Umbilical cord (tissue), 2 donors: ENCODE data around the gene KMO. TPM values are rescaled to one million over a fixed set of nuclear protein-coding genes. Genes with fewer than 3 reads are reported as not detected.
A peak's percentile ranks its signal among the peaks of the same experiment; 100 is the strongest.

Source experiments
- DNase-seq: peaks from one replicate; pipeline ENCODE4 v3.0.0-alpha.2; 2015; ENCODE audit warnings: low spot score
- total RNA-seq: library from RNA; depleted of rRNA; stranded (reverse); fragments of >200 nt; gene quantifications from one replicate; pipeline ENCODE4 v1.2.3, GENCODE V29; 2014; ENCODE audit warnings: low replicate concordance; ENCODE audit not compliant: insufficient read depth

The KMO gene
- total RNA-seq: 4.6 TPM

DNA sequence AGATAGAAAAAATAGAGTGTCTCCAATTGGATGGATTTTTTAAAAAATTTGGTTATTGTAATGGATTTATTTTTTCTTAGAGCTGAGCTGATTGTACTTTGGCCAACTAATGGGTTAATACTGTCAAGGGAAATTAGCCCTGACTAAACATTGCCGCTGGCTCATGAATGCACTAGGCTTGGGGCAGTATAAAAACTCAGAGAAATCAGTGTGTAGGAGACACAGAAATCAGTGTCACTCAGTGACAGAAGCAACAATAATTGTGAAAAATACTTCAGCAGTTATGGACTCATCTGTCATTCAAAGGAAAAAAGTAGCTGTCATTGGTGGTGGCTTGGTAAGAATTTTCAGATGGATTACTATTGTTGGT, at the start of gene KMO:
Gene KMO, plus strand, starts transcription at position 217 of the 370 bp plus-strand sequence. Its CDS starts 67 bp downstream, at position 284.
- no peak for DNase-seq

DNA sequence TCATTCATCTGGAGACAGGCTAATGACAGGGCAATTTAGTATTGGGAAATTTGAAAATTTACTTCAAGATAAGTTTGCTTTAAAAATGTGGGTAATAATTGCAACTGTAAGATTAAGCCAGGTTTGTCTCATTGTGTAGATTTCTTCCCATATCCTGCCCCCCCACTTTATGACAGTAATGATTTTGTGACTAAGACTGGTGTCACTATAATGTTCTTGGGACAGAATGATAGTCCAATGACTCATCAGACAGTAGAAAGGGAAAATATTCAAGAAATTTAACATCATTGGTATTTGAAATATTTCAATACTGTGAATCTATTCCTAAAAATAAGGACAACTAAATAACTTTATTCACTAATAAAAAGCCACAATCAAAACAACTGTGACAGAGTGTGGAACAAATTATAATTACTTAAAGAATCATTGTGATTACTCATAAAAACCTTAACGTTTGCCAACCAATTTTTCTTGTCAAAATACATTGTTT, 49.4 kb upstream of the KMO start:
- no peak for DNase-seq

DNA sequence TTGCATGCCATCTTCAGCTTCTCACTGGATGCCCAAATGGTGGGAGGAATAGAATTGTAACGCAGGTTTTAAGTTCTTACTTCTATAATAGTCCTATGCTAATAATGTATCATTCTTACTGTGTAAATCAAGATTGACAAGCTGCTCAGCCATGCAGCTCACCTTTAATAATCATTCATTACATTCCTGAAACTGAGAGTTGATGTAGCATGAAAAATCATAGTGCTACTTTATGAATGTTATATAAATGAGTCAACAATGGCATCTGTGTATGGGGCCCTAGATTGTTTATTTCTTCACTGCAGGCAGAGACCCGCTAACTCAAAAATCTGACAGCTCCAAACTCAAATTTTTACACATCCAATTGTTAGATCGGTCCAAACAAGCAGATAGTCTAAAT, 47.0 kb upstream of the KMO start:
- no peak for DNase-seq

DNA sequence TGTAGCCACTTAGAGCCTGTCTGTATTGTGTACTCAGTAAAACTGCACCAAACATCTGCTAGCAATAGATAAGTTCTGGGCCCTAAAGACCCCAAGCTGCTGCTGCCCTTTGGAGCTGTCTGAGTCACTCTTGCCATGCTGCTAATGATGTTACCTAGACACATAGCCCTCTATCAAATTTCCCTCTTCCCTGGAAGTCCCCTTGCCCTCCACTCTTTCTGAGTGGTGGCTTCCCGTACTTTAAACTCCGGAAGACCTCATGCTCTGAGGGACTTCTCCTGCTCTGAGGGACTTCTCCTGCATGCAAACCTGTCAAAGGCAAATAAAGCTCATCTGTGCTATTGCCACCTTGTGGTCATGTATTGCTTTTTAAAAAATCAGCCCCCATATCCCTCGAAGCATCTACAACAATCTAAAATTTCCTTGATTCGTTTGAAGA, 46.6 kb upstream of the KMO start:
- DNase-seq: no peak

DNA sequence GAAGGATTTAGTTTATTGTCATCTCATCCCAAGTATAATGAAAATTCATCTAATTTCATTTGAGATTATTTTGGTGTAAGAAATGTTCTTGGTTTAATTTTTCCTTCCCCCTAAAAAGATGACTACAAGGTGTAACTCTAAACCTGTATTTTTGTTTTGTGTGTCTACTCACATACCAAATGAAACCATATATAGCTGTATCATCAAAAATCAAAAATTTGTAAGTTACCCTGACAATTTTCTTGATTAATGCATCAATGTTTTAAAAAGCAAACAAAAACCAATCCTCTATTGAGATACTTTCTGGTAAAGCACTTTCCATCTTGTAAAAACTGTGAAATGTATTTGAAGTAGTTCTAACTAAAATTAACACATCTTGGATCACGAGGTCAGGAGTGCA, 43.4 kb upstream of the KMO start:
- no peak for DNase-seq

DNA sequence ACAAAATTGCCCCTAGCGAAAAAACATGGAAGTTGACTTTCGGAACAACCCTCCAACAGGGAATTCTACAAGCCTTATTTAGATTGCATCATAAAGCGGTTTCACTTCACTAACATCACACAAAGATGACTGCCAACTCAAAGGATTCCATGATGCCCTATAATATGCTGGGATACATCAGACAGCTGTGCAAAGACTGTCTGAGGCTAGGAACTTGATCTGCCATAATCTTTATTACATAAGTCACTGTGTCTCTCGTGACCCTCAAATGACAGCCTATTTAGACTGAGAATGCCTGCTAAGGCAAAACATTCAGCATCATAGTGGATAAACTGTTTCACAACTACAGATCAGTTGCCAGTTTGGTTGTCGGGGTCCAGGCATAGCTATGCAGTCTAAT, 36.4 kb upstream of the KMO start:
- DNase-seq: no peak

DNA sequence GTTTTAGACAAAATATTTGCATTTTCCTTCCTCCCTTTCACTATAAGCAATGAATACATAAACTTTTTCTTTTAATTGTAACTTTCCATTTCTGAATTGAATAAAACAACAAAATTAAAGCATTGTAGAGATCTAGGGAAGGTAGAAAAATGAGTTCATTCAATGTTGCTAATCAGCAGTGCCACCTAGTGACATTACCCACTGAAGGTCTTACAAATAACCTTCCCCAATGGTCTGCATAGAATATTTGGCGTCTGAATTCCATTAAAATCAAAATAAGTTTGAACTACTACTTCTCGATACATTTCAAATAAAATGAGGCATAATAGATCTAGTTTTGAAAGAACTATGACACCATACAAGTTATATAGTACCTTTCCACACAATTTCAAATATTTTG, 32.3 kb upstream of the KMO start:
- DNase-seq: peak; percentile 16

DNA sequence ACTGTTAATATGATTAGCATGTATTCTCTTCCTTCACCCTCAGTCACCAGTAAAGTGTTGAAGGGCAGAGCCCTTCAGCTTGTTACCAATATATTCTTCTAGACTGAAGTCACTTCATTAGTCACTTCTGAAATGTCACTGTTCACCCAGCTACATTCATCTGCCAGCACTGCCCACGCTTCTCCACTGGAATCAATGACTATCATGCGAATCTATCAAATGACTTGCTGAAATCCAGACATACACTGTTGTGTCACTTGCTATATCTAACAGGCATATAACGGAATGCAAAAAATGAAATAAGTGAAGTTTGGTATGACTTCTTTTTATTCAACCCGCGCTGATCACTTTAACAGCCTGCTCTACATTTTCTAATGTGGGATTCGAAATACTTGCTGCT, 28.7 kb upstream of the KMO start:
- DNase-seq: no peak

DNA sequence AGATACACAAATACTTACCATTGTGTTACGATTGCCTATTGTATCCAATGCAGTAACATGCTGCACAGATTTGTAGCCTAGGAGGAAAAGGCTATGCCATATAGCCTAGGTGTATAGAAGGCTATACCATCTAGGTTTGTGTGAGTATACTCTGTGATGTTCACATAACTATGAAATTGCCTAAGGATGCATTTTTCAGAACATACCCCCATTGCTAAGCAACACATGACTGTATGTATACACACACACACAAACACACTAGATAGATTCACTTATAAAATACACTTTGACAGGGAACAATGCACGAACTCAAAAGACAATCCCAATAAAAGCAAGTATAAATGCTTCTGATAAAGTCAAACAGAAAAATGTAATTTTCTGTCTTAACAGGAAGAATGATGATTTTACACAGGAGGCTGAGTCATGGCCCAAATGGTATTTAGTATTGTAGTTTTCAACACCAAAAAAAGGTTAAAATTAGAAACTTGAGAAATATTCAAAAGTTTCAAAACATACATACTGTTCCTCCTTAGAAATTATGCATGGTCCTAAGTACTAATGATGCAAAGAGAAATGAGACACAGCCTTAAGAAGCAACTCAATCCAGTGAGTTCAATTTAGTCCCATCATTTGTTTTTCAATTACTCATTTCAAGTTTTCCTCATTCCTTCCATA, 24.9 kb upstream of the KMO start:
- DNase-seq: no peak

DNA sequence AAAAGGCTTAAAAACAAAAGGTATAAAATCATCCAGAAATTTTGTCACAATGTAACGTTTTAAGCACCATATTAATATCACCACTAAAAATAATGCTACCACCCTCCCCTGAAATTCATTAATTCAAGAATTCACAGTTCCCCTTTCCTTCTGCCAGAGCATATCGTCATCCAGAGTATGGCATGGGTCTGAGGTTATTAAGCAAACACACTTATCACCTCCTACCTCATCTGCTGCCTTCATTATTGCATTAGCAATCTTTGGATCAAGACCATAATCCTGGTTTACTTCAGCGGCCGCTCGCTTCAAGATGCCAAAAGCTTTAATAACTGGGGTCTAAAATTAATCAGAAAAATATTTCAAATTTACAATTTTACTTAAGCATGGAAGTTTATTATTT, 18.8 kb upstream of the KMO start:
- no peak for DNase-seq

DNA sequence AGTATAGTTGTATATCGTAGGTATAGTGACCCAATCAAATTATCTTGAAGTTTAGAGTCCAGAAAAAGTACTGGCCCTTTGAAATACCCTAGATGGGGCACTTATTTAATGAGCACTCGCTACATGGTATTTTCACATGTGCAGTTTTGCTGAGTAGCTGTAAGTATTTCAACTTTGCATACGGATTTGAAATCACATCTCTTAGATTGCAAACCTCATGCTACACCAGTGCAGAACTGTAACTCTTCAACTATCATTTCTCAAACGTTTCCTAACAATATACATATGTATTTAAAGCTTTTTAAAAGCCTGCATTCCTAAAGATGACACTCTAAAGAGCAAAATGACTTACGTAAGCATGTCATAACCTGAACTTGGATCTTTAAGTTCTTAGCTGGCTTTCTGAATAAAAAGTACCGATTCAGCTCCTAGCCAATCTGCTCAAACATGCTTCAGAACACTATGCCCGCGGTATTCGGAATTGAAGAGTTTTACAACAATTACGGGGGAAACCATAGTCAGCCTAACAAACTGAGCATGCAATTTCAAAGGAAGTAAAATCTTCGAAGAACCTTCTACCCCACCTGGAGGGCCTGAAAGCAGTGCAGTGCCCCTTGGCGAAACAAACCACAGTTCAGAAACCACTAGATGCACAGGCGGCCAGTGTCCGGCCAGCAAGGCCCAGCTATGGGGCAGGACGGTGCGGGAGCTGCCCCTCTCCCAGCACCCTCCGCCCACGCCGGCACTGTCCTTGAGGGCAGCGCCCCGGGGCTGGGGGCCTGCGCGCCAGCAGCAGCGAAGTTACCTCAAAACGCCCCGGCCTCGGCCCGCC, 13.5 kb upstream of the KMO start:
- DNase-seq: peak; percentile 28

DNA sequence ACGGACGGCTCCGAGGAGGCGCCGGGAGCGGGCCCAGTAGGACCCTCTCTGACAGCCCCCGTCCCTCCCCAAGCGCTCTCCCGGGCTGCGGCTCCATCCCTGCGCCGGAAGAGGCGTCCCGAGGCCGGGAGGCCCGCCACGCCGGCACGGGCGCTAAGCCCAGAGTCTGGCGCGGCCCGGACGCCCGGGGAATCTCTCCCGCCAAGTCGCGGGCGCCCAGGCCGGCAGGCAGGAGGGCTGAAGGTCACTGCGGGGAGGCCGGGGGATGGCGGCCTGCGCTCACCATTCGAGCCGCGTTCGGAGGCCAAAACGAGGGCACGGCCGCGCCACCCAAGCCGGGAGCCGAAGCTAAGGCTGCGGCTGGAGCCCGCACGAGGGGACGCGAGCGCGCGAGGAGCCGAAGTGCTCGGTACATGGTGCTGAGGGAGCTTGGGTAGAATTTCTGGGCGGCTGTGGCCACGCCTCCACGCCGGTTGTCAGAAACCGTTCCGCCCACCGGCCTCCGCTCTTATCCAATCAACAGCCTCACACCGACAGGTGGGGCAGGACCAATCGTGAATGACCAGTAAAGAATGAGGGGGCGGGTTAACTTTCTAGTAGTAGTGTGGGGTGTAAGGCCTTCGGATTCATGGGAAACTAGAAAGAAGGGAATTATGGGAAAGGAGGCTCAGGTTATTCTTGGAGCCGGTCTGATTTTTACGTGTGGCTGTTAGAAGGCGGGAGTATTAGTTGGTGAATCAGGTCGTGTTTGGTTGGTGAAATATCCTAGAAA, 12.7 kb upstream of the KMO start, which contains the start of gene FH:
Gene FH, minus strand, starts transcription at position 448 of the 772 bp plus-strand sequence. Its CDS starts 33 bp downstream, at position 415.
- peak; percentile 99 for DNase-seq

DNA sequence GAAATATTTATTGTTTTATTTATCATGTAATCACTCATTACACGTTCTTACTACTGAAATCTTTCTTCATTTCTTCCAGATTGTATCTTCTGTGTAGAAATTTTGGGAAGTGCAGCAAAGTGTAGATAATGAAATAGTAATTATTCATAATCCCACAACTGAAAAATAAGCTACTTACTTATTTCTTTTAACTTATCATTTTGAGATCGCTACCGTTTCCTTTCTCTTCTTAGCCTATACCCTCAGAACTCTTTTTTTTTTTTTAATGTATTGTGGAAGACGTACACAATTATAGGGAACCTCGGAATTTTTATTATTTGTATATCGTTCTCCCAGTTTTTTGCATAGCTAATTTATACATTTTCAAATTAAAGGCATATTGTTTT, 12.1 kb upstream of the KMO start:
- no peak for DNase-seq

DNA sequence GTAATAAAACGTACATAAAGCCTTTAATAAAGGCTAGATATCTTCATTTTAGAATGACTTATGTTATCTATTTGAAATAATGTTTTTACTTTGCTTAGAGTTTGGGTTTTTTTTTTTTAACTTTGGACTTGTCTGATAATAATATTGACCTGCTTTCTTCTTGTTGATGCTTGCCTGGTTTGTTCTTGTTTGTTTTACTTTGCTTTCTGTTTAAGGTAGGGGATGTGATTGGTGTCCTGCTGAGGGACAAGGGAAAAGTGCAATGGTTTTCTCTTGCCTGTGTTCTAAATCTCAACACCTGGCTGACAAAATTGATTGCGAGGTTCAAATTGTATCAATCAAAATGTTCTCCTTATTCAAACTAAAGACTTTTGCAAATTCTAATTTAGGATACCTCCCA, 10.5 kb upstream of the KMO start:
- no peak for DNase-seq

DNA sequence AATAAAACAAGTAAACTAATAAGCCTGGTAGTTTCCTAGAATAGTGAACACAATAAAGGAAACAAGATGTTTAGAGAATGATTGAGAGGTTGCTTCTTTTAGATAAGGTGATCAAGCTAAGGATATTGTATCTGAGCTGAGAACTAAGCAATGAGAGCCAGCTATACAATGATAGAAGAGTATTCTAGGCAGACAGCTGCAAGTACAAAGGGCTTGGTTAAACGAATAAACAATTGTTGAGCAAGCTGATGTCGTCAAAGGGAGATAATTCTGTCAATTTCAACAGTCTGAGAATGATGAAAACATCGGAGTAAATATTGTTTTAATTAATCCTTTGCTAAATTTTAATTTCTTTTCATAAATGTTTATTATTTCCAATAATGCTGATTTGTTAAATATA, 7.2 kb upstream of the KMO start:
- DNase-seq: no peak

DNA sequence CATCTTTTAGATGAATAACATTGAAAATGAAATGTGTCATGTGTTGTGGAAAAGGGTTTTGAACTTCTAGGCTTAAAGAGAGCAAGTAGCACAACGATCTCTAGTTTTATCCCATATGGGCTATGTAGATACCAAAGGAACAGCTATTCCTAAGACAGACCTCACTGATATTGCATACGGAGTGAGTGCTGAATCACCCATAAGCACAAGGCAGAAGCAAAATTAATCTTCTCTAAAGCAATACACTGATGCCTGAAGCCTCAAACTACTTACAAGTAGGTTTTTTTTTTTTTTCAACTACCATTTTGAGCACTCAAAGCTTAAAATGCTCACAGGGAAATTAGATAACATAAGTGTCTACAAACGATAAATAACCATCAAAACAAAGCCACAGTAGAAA, 5.0 kb upstream of the KMO start:
- DNase-seq: no peak

DNA sequence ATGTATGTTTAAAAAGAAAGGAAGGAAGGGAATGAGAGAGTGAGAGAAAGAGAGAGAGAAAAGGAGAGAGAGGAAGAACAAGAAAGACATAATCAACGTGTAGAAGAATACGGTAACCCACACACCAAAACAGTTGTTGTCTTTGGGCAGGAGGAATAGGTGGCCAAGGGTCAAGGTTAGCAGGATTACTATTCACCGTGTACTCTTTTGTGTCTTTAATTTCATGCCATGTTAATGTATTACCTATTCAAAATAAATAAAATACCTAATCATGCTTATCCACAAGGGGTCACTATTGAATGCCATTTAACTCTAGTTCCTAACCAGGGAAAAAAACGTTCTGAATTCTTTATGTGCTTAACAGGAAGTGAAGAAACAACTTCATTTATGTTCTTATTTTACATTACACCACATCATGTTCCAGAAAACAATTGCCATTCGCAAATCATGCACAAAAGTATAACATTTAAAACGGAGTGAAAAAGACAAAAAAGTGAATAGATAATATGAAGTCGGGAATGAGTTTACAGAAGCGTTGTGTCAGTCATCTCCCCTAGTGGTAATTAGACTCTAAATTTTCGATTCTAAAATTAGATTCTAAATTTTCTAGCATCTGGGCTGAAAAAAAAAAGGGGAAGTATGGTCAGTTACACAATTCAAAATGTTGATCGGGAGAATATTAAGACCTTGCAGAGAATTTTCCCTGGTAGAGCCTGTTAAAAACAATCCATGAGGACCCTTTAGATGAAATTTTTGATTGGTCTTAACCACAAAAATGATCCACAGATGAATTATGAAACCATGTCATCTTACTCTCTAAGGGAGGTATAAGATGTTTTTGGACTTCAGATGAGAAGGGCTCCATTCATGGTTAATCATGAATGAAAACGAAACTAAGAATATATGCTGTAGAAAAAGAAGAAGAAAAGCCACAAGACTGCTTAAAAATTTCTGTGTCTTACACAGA, 700 bp upstream of the KMO start:
- peak; percentile 72 for DNase-seq

DNA sequence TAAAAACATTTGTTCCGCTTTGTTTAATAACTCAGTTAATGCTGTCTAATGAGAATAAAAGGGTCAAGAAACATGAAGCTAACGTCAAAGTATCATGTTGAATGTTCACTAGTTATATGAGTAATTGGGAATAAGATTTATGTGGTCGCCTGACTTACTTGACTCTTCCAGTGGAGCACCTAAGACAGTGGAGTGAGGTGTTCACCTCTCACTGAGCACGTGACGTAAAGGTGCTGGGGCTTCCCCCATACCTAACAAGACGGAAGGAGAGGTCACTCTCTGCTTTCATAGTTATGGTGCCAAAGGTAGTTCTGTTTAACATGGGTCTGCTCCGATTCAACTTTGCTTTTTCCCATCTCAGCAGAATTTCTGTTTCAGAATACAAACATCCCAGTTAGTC, 686 bp downstream of the KMO start:
- DNase-seq: no peak

DNA sequence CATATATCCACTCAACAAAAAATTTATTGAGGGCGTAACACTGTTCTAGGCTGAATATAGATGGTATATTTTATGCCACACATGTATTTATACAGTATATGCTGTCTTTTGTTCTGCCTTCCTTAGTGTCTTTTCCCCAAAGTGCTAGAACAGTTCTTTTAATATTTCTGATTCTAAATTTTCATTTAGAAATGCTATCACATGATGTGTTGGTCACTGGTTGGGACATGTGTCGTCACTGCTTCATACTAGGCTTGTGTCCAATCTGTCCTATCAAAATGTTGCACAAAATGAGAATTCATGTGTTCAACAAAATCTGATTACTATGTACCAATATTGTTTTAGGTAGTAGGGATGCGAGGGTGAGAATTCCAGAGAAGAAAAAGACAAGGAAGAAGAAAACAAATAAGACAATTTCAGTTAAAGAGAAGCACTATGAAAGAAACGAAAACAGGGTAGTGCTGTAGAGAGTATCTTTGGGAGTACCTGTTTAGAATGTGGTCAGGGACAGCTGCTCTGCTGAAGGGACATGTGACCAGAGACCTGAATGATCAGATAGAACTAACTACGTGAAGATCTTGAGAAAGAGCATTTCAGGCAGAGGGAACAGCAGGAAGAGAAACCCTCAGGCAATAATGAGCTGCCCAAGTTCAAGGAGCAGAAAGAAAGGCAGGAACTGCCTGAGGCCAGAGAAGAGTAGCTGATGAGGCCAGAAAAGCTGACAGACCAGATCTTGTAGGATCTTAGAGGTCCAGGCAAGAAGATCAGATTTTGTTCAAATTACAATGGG, 1.3 kb downstream of the KMO start:
- DNase-seq: no peak

DNA sequence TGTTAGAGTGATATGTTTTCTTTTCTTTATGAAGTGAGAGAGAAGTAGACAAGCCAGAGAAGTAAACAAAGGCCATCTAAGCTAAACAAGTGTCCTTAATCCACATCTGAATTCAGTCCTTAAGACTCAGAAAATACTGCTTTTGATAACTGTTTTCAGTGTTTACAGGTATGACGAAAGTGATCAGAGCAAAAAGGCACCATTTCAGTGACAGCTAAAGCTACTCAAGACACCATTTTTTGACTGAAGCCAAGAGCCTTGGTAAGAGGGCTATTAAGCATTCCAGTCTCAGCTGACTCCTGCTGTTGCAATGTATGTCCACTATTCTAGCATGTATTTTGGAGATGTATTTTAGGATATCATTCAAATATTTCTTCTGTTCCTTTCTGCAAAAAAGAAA, 4.1 kb downstream of the KMO start:
- DNase-seq: no peak
